Fibroblast of lung (primary cell): ENCODE results near the gene GEN1. TPM values are rescaled to one million over a fixed set of nuclear protein-coding genes. Genes with fewer than 3 reads are reported as not detected.

ENCODE experiments used
- DNase-seq, 2 donors: peaks; one replicate each; pipeline versions ENCODE4 v3.0.0 to v3.0.0-alpha.2; 2010; ENCODE audit warnings: low read depth in 2 of 2
- H2AFZ ChIP-seq: 2 replicates; pipeline ENCODE4 v1.5.1; 2012; ENCODE audit warnings: low read length, control low read depth, inconsistent platforms
- H3K27ac ChIP-seq: 2 replicates; pipeline ENCODE4 v1.5.1; 2011; ENCODE audit warnings: low read length, control low read depth; ENCODE audit not compliant: insufficient read depth
- H3K27me3 ChIP-seq: 2 replicates; pipeline ENCODE4 v1.5.1; 2011; ENCODE audit warnings: mild to moderate bottlenecking, low read length; ENCODE audit not compliant: control insufficient read depth, insufficient read depth
- H3K36me3 ChIP-seq: 2 replicates; pipeline ENCODE4 v1.5.1; 2011; ENCODE audit warnings: low read length; ENCODE audit not compliant: control insufficient read depth, insufficient read depth
- H3K4me1 ChIP-seq: 2 replicates; pipeline ENCODE4 v1.5.1; 2011; ENCODE audit warnings: low read length; ENCODE audit not compliant: control insufficient read depth, insufficient read depth; ENCODE audit errors: extremely low read depth
- H3K4me2 ChIP-seq: 2 replicates; pipeline ENCODE4 v1.5.1; 2011; ENCODE audit warnings: low read length, control low read depth; ENCODE audit not compliant: insufficient read depth; ENCODE audit errors: extremely low read depth
- H3K4me3 ChIP-seq, 4 experiments: fragments of 200-600 bp in 1 of 4; sonication (generic) in 1 of 4; replicated peaks in 1 of 4; 2 replicates each; pipeline ENCODE4 v1.5.1; 2011 to 2016; ENCODE audit warnings: low read length in 4 of 4, low read depth in 3 of 4, mild to moderate bottlenecking in 3 of 4, control low read depth in 2 of 4, inconsistent platforms in 1 of 4, mixed read lengths in 1 of 4; ENCODE audit not compliant: insufficient read depth in 1 of 4; ENCODE audit errors: control extremely low read depth in 1 of 4
- H3K79me2 ChIP-seq: 2 replicates; pipeline ENCODE4 v1.5.1; 2012; ENCODE audit warnings: mild to moderate bottlenecking, low read length, inconsistent platforms; ENCODE audit not compliant: control insufficient read depth, insufficient read depth
- H3K9ac ChIP-seq: 2 replicates; pipeline ENCODE4 v1.5.1; 2011; ENCODE audit warnings: mild to moderate bottlenecking, low read length, control low read depth; ENCODE audit not compliant: insufficient read depth
- H3K9me3 ChIP-seq: 2 replicates; pipeline ENCODE4 v1.5.1; 2012; ENCODE audit warnings: low read depth, low read length; ENCODE audit not compliant: control insufficient read depth, insufficient read depth
- H4K20me1 ChIP-seq: 2 replicates; pipeline ENCODE4 v1.5.1; 2011; ENCODE audit warnings: low read length; ENCODE audit not compliant: control insufficient read depth, insufficient read depth; ENCODE audit errors: extremely low read depth
- EZH2 ChIP-seq: IDR thresholded peaks from 2 replicates; pipeline ENCODE4 v1.5.1; 2012; ENCODE audit warnings: low read length, control low read depth, mild to moderate bottlenecking; ENCODE audit errors: missing control alignments
- polyA plus RNA-seq, 2 donors: library from polyadenylated mRNA; depleted of rRNA in 1 of 2; stranded (reverse) in 1 of 2; unstranded in 1 of 2; fragments of >200 nt; gene quantifications; 2 replicates each; pipeline ENCODE4 v1.2.1, GENCODE V29; 2011 to 2012; ENCODE audit warnings: missing spikeins in 1 of 2
- total RNA-seq: library from RNA; depleted of rRNA; stranded (reverse); fragments of >200 nt; gene quantifications from 2 replicates; pipeline ENCODE4 v1.2.1, GENCODE V29; 2014
- TF ChIP-seq, protein P1 (sequence below), 2 donors: IDR thresholded peaks in 1 of 2; conservative IDR thresholded peaks in 1 of 2; 1 replicate in 1 of 2; 2 replicates in 1 of 2; pipeline ENCODE4 v1.5.1; 2011 to 2012; ENCODE audit warnings: low read length in 2 of 2, control low read depth in 1 of 2, inconsistent platforms in 1 of 2, low read depth in 1 of 2, mild to moderate bottlenecking in 1 of 2

GEN1 gene
- total and polyA plus RNA-seq, 2 donors (not counting 1 experiment from before 2014, with no cell fraction given): 5.0 to 5.6 TPM

DNA sequence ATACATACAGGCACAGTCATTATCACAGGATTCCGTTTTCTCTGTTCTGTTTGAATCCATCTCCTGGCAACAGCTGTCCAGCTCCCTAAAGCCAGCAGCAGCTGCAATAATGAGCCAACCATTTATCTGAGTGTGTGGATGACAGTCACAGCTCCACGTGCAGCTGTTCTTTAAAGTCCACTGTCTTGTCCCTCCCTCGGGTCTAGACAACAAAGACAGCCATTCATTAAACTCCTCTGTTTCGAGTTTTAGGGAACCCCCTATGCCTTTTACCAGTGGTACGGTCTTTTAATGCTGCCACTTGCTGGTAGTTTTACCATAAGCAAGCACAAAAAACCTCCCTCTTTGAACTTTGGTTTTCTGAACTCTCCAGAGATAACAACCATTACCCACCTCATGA is 46.3 kb downstream of the GEN1 start:
- Histone ChIP-seq H3K4me1 (no peaks in the 10 kb centered on the region), H4K20me1 (no peaks in the 10 kb centered on the region), H3K9ac (no peak overlapping the region), H2AFZ (no peak overlapping the region), H3K9me3 (no peaks in the 10 kb centered on the region), H3K36me3 (no peaks in the 10 kb centered on the region), H3K4me2 (no peak overlapping the region), H3K4me3 (no peak overlapping the region), H3K79me2 (no peaks in the 10 kb centered on the region), H3K27ac (no peak overlapping the region), H3K27me3 (peaks cover 2% of the 10 kb centered on the region)
- no peak for TF ChIP-seq EZH2
- TF ChIP-seq, protein P1, sequence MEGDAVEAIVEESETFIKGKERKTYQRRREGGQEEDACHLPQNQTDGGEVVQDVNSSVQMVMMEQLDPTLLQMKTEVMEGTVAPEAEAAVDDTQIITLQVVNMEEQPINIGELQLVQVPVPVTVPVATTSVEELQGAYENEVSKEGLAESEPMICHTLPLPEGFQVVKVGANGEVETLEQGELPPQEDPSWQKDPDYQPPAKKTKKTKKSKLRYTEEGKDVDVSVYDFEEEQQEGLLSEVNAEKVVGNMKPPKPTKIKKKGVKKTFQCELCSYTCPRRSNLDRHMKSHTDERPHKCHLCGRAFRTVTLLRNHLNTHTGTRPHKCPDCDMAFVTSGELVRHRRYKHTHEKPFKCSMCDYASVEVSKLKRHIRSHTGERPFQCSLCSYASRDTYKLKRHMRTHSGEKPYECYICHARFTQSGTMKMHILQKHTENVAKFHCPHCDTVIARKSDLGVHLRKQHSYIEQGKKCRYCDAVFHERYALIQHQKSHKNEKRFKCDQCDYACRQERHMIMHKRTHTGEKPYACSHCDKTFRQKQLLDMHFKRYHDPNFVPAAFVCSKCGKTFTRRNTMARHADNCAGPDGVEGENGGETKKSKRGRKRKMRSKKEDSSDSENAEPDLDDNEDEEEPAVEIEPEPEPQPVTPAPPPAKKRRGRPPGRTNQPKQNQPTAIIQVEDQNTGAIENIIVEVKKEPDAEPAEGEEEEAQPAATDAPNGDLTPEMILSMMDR (conservative IDR thresholded peaks at IDR 0.05 in 1 of 2, IDR thresholded peaks at IDR 0.05 in 1 of 2; ENCODE audit: low read depth in 1 of 2, low read length in 2 of 2): no peak
- peak in 1 of 2 donors; percentile 48 for DNase-seq

DNA sequence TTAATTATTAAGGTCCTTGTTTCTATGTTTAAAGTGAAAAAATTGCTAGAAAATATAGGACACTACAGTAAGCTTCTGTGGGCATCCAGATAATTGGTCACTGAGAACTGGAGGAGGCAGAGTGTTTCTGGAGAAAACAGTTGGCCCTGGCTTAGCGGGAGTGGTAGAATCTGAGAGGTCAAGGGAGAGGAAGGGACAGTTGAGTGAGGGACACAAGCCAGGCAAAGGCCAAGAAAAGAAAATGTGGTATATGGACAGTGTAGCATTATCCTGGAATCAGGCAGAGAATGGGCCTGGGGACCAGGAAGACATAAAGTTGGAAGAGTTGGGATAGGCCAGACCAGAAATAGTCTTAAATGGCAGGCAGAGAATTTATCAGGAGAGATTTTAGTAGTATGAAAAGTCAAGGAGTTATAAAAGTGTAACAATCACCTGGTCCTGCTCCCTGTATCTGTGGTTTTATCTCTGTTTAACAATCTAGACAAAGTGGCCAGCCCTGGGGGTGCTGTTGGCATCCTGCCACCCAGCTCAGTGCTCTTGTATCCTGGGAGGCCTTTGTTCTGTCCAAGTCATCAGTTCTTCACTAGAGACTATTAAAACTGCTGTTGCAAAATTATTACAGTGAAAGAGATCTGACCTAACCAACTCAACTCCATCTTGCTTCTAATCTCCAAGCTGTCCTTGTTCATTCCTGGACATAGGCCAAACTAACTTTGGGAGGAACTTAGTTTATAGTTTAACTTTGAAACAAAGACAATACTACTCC is 46.9 kb downstream of the GEN1 start:
- Histone ChIP-seq H3K27ac (no peak overlapping the region), H3K27me3 (peaks cover 2% of the 10 kb centered on the region), H3K9ac (no peak overlapping the region), H3K4me1 (no peaks in the 10 kb centered on the region), H3K9me3 (no peaks in the 10 kb centered on the region), H3K4me3 (no peak overlapping the region), H3K4me2 (no peak overlapping the region), H3K79me2 (no peaks in the 10 kb centered on the region), H2AFZ (no peak overlapping the region), H3K36me3 (no peaks in the 10 kb centered on the region), H4K20me1 (no peaks in the 10 kb centered on the region)
- DNase-seq: no peak
- TF ChIP-seq, protein P1 (conservative IDR thresholded peaks at IDR 0.05 in 1 of 2, IDR thresholded peaks at IDR 0.05 in 1 of 2; ENCODE audit: low read depth in 1 of 2, low read length in 2 of 2): no peak
- TF ChIP-seq EZH2: no peak

DNA sequence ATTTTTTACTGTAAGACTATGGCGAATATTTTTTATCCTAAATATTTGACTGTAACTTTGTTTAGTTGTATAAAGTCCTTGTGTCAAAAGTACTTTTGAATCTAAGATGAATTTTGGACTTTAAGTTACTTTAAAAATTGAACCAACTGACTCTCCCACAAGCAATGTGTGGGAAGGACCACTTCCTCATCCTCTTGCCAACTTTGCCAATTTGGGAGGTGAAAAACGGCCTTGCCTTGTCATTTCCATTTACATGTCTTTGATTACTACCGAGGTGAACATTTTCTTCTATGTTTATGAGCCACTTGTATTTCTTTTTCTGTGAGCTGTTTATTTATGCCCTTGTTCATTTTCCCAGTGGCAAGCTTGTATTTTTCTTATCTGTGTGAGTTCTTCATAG is 49.6 kb downstream of the GEN1 start:
- Histone ChIP-seq H3K36me3 (no peaks in the 10 kb centered on the region), H3K4me3 (no peak overlapping the region), H3K27ac (no peak overlapping the region)

More for the DNA sequence above, 49.6 kb downstream of the GEN1 start:
- no peaks in the 10 kb centered on the region for H4K20me1 ChIP-seq
- no peak for DNase-seq
- no peaks in the 10 kb centered on the region for H3K79me2 ChIP-seq
- no peak overlapping the region for H3K9ac ChIP-seq
- peaks cover 2% of the 10 kb centered on the region for H3K27me3 ChIP-seq
- H3K4me2 ChIP-seq: no peak overlapping the region
- no peak overlapping the region for H2AFZ ChIP-seq
- H3K4me1 ChIP-seq: no peaks in the 10 kb centered on the region
- no peak for TF ChIP-seq EZH2
- TF ChIP-seq, protein P1 (conservative IDR thresholded peaks at IDR 0.05 in 1 of 2, IDR thresholded peaks at IDR 0.05 in 1 of 2; ENCODE audit: low read depth in 1 of 2, low read length in 2 of 2): no peak
- H3K9me3 ChIP-seq: no peaks in the 10 kb centered on the region
